Measurements from ENCODE around the gene FAM83C. TPM values are rescaled to one million over a fixed set of nuclear protein-coding genes. Genes with fewer than 3 reads are reported as not detected.

Gene FAM83C
- total RNA-seq, 4 donors from 2014 or later, result not detected

- TF ChIP-seq CTCF (IDR thresholded peaks at IDR 0.05), result no peak
- peak in 1 of 2 donors; percentile 39 for TF ChIP-seq POLR2A (IDR thresholded peaks at IDR 0.05)
- no peak for DNase-seq
These were observed 8.6 kb downstream of the FAM83C start for GRCh38 chr20:35283441-35284266.

GRCh38 chr20:35281506-35282101 lies 10.6 kb downstream of the FAM83C start:
- no peaks in the 10 kb centered on the region for H3K9me3 ChIP-seq
- DNase-seq, result no peak
- no peak overlapping the region for H3K4me3 ChIP-seq
- no peaks in the 10 kb centered on the region for H3K27me3 ChIP-seq
- no peak overlapping the region for H3K27ac ChIP-seq
- TF ChIP-seq POLR2A (IDR thresholded peaks at IDR 0.05), result no peak
- TF ChIP-seq CTCF (IDR thresholded peaks at IDR 0.05), result no peak
- H3K4me1 ChIP-seq, result peaks cover 5 to 32% (median 20%) of the 10 kb centered on the region in 4 donors
- H3K36me3 ChIP-seq, result peaks cover 0 to 28% (median 0%) of the 10 kb centered on the region in 3 donors

More at GRCh38 chr20:35283441-35284266, 8.6 kb downstream of the FAM83C start:
- Histone ChIP-seq H3K27ac (peak overlapping the region; percentile 82 to 90 (median 85)), H3K4me3 (peak overlapping the region; percentile 78 to 95 (median 89)), H3K27me3 (no peaks in the 10 kb centered on the region), H3K9me3 (no peaks in the 10 kb centered on the region), H3K36me3 (peaks cover 0 to 26% (median 0%) of the 10 kb centered on the region in 3 donors), H3K4me1 (peaks cover 5 to 27% (median 14%) of the 10 kb centered on the region in 4 donors)

- no peak for DNase-seq
- TF ChIP-seq CTCF (IDR thresholded peaks at IDR 0.05), result no peak
- no peak for TF ChIP-seq POLR2A (IDR thresholded peaks at IDR 0.05)
- H3K9me3 ChIP-seq, result no peaks in the 10 kb centered on the region
- H3K36me3 ChIP-seq, result peaks cover 0 to 28% (median 0%) of the 10 kb centered on the region in 3 donors
- no peak overlapping the region for H3K4me3 ChIP-seq
- H3K27me3 ChIP-seq, result no peaks in the 10 kb centered on the region
- H3K4me1 ChIP-seq, result peaks cover 5 to 41% (median 24%) of the 10 kb centered on the region in 4 donors
- peak overlapping the region in 1 of 4 donors; percentile 22 for H3K27ac ChIP-seq
These were observed 11.7 kb downstream of the FAM83C start for GRCh38 chr20:35280523-35280922.

GRCh38 chr20:35279533-35280174 lies 12.6 kb downstream of the FAM83C start:
- Histone ChIP-seq H3K27me3 (no peaks in the 10 kb centered on the region), H3K4me1 (peaks cover 0 to 35% (median 21%) of the 10 kb centered on the region in 4 donors), H3K36me3 (peaks cover 0 to 28% (median 0%) of the 10 kb centered on the region in 3 donors), H3K27ac (peak overlapping the region in 1 of 4 donors; percentile 100), H3K9me3 (no peaks in the 10 kb centered on the region), H3K4me3 (no peak overlapping the region)
- TF ChIP-seq CTCF (IDR thresholded peaks at IDR 0.05) (no peak), POLR2A (IDR thresholded peaks at IDR 0.05) (no peak)
- no peak for DNase-seq

- no peaks in the 10 kb centered on the region for H3K9me3 ChIP-seq
- H3K36me3 ChIP-seq, result peaks cover 0 to 28% (median 0%) of the 10 kb centered on the region in 3 donors
These were observed 13.2 kb downstream of the FAM83C start for GRCh38 chr20:35279040-35279439.

More at GRCh38 chr20:35279040-35279439, 13.2 kb downstream of the FAM83C start:
- H3K4me3 ChIP-seq, result no peak overlapping the region
- TF ChIP-seq POLR2A (IDR thresholded peaks at IDR 0.05) (no peak), CTCF (IDR thresholded peaks at IDR 0.05) (no peak)
- H3K27ac ChIP-seq, result peak overlapping the region in 3 of 4 donors; percentile 98 to 100 (median 98)
- DNase-seq, result no peak
- no peaks in the 10 kb centered on the region for H3K27me3 ChIP-seq
- H3K4me1 ChIP-seq, result peaks cover 0 to 35% (median 20%) of the 10 kb centered on the region in 4 donors

Data from Peyer's patch (tissue), 4 donors.